Hematopoietic multipotent progenitor cell treated with erythropoietin and hydrocortisone succinate and interleukin-3 and kit ligand, for 8 days (in vitro differentiated cells): Measurements from ENCODE around the gene PIF1.

Experiments used
- DNase-seq: peaks from one replicate; pipeline ENCODE4 v3.0.0-alpha.2; 2015

Gene PIF1

DNA sequence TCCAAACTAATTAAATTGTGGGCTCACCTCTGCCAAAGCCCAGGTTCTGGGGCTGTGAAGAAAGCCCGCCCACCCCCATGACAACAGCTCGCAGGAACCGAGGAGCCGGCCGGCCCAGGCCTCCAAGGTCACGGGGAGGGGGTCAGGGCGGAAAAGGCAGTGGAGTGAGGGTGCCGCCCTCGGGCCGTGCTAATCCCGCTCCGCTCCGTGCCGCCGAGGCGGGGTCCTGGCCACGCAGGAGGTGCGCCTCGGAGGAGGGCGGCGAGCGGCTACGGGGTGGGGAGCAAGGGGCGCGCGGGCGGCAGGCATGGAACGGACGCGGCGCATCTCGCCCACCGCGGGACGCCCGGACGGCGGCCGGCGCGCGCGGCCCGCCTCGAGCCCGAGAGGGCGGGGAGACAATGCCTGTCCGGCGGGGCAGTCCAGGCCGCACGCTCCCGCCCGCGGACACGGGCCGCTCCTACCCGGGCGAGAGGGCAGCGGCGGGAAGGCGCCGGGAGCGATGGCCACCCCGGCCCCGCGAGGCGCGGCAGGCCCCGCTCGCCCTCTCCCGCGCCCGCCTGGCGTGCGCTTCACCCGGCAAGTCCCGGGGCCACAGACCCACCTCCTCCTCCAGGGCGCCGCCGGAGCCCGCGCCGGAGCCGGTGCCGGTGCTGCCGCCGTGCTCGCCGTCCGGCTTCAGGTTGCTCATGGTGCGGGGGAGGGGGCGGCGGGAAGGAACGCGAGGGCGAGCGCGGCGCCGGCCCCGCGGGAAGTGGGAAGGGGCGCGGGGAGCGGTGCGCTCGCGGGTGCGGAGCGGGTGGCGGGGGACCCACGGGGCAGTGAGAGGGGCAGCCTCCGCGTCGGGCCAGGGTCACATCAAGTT is 50.6 kb downstream of the PIF1 start:
- DNase-seq, result no peak

DNA sequence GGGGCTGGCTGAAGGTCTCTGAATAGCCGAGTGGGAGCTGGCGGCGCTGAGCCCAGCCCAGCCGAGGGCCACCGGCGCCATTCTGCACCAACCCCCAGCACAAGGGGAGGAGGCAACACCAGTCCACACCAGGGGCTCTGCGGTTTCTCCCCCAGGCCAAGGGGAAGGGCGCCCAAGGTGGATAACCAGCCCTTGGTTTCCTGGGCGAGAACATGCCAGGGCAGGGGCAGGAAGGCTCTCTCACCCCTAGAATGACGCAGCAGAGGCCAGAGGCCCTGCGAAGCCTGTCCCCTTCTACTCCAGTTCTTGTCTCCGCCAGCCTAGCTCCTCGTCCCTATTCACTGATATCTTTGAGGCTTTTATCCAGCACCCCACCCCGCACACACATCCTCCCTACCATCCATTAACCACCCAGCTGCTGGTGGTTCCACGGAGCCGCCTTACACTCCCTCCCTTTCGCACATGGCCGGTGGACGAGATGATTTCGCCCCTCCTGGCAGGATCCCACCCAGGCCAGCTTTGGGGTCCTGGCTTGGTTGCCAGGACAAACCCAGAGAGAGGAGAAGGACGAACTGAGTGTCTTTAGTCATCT is 51.3 kb downstream of the PIF1 start:
- DNase-seq, result peak; percentile 39

DNA sequence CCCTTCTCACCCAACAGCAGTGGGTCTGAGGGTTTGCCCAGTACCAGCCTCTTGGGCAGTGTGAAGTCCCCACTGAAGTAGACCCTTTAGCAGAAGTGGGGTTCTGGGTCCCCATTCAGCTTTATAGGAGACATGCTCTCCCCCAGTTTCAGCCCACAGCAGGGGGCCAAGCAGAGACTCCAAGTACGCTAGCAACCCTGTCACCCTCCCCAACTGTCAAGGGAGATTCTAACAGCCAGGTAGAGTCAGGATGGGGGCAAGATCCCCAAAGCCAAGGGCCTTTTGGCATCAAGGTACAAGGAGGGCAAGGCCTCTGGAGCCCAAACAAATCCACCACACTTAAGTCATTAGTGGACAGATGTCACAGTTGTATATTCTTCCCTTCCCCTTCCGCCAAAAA is 51.8 kb downstream of the PIF1 start:
- no peak for DNase-seq

DNA sequence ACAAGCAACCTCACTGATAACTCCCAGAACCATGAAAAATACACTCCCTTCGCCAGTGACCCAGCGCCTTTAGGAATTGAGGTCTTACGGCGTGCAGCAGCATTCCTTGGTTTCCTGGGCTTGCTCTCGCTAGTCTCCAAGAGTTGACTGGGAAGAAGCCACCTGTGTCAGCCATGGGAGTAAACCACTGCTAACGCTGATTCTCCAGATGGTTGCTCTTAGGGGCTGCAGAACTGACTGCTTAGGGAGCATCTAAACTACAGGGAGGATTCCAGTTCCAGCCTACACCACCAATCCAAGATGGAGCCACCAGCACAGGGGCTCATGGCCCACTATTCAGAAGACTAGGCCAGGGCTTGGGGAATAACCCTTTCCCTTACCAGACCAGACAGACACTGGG is 52.5 kb downstream of the PIF1 start:
- DNase-seq, result no peak

DNA sequence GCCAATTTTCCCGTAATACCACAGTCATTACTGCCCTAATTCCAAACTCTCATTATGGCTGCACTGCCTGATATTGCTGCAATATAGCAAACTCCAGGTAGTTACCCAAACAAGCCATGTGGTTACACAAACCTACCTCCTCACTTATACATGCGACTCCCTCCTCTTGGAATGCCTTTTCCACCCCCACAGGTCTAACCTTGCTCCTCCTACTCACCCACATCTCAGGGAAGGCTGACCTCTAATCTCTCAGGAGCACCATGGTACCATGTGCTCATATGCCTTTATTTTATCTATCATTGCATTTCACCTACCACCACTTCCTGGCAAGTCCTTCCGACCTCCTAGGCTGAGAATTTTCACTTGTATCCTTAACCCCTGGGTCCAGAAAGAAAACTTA is 53.0 kb downstream of the PIF1 start:
- peak; percentile 15 for DNase-seq

DNA sequence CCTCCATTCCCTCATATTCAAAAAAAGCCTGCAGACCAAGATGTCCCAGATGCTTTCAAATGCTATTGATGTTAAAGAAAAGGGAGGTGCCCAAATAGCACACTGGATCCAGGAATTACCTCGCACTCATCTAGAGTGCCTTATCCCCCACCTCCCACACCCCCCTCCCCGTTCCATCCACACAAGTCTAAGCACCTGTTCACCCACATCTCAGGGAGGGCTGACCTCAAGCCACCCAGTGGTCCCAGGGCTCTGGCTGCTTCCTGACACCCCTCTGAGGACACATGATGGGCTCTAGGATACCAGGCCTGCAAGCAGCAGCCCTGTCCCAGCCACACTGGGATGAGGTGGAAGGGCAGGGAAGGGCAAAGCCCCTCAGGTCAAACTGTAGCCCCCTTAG is 54.8 kb downstream of the PIF1 start:
- no peak for DNase-seq

DNA sequence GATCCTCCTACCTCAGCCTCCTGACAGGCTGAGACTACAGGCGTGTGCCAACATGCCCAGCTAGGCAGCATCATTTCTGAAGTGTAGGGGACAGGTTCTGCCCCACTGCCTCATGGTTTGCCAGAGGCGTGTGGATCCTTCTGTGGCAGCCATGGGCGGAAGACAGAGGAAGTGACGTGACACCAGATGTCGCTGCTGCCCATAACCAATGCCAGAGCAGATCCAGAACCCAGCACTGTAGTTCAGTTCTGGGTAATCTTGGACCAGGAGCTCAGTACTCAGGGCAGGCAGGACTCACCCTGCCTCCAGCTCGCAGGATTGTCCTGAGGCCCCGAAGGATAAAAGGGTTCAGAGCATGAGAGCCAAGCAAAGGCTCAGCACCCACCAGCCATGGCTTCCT is 58.2 kb downstream of the PIF1 start:
- DNase-seq, result peak; percentile 22

DNA sequence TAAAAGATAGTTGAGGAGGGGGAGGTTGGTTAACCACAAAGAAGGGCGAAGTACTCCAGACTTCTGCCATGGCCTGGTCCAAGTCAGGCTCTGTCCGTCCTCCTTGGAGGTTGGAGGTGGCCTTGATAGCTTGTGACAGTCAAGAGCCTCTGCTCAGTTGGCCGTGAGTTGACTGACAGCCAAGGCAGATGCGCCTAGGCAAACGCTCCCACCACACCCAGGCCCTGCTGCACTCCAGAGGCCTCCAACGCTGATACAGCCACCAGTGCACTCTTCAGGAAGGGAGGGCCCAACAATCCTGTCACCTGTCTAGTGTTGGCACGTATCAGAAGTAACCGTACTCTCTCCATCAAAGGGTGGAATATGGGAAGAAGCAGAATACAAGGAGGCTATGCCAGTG is 59.4 kb downstream of the PIF1 start:
- DNase-seq, result peak; percentile 69
